Osteocyte (in vitro differentiated cells): ENCODE measurements around the gene ZNRF4. TPM values are rescaled to one million over a fixed set of nuclear protein-coding genes. Genes with fewer than 3 reads are reported as not detected.
"Not testable (repeated sequence)": the region's sequence is repeated elsewhere in the genome, so short reads cannot be mapped to it uniquely, and the experiment has no call there.

Source experiments
- DNase-seq: peaks from one replicate; pipeline ENCODE4 v3.0.0; 2021; ENCODE audit warnings: mixed read lengths; ENCODE audit not compliant: unreplicated experiment; ENCODE audit errors: extremely low spot score
- H3K27ac Mint-ChIP-seq: one replicate; pipeline ENCODE4 v1.8.0; 2021; ENCODE audit warnings: mild to moderate bottlenecking, mixed read lengths; ENCODE audit not compliant: unreplicated experiment
- H3K27me3 Mint-ChIP-seq: one replicate; pipeline ENCODE4 v1.8.0; 2021; ENCODE audit warnings: mixed read lengths; ENCODE audit not compliant: unreplicated experiment
- H3K36me3 Mint-ChIP-seq: one replicate; pipeline ENCODE4 v1.8.0; 2021; ENCODE audit warnings: mixed read lengths; ENCODE audit not compliant: unreplicated experiment
- H3K4me1 Mint-ChIP-seq: one replicate; pipeline ENCODE4 v1.8.0; 2021; ENCODE audit warnings: mixed read lengths; ENCODE audit not compliant: unreplicated experiment
- H3K4me3 Mint-ChIP-seq: one replicate; pipeline ENCODE4 v1.8.0; 2021; ENCODE audit warnings: mild to moderate bottlenecking, moderate library complexity, mixed read lengths; ENCODE audit not compliant: unreplicated experiment
- H3K9me3 Mint-ChIP-seq: one replicate; pipeline ENCODE4 v1.8.0; 2021; ENCODE audit warnings: mixed read lengths; ENCODE audit not compliant: unreplicated experiment
- total RNA-seq: library from RNA; stranded (reverse); gene quantifications from 2 replicates; pipeline ENCODE4 v1.2.1, GENCODE V29; 2021
- TF ChIP-seq, protein P1 (sequence below): fragments of 200-600 bp; sonication (generic); IDR thresholded peaks from 2 replicates; pipeline ENCODE4 v1.5.0; 2021; ENCODE audit warnings: antibody characterized with exemption, mild to moderate bottlenecking, moderate library complexity

Gene ZNRF4
- total RNA-seq, 1 donor from 2014 or later, result not detected

GRCh38 chr19:5479958-5480357, 24.7 kb downstream of the ZNRF4 start:
- TF ChIP-seq, protein P1, sequence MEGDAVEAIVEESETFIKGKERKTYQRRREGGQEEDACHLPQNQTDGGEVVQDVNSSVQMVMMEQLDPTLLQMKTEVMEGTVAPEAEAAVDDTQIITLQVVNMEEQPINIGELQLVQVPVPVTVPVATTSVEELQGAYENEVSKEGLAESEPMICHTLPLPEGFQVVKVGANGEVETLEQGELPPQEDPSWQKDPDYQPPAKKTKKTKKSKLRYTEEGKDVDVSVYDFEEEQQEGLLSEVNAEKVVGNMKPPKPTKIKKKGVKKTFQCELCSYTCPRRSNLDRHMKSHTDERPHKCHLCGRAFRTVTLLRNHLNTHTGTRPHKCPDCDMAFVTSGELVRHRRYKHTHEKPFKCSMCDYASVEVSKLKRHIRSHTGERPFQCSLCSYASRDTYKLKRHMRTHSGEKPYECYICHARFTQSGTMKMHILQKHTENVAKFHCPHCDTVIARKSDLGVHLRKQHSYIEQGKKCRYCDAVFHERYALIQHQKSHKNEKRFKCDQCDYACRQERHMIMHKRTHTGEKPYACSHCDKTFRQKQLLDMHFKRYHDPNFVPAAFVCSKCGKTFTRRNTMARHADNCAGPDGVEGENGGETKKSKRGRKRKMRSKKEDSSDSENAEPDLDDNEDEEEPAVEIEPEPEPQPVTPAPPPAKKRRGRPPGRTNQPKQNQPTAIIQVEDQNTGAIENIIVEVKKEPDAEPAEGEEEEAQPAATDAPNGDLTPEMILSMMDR, result no peak
- no peaks in the 10 kb centered on the region for H3K36me3 Mint-ChIP-seq
- H3K4me1 Mint-ChIP-seq, result peaks cover 8% of the 10 kb centered on the region
- no peak overlapping the region for H3K27ac Mint-ChIP-seq
- H3K9me3 Mint-ChIP-seq, result peaks cover 5% of the 10 kb centered on the region
- H3K4me3 Mint-ChIP-seq, result no peak overlapping the region
- no peak for DNase-seq
- peaks cover 37% of the 10 kb centered on the region for H3K27me3 Mint-ChIP-seq

DNA sequence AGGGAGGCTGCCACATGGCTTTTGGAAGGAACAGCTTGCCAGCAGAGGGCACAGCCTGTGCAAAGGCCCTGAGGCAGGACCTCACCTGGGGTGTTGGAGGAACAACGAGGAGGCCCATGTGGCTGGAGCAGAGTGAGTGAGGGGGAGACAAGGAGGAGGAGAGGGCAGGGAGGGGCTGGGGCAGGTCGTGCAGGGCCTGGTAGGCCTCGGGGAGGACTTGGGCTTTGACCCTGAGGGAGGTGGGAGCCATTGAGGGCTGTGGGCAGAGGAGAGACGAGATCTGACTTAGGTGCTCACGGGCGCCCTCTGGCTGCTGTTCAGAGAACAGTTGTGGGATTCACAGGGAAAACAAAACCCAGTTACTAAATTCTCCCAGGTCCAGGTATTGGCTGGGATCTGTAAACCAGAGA, 25.2 kb downstream of the ZNRF4 start:
- peaks cover 8% of the 10 kb centered on the region for H3K4me1 Mint-ChIP-seq
- no peaks in the 10 kb centered on the region for H3K36me3 Mint-ChIP-seq
- H3K9me3 Mint-ChIP-seq, result peaks cover 5% of the 10 kb centered on the region
- H3K4me3 Mint-ChIP-seq, result no peak overlapping the region
- H3K27me3 Mint-ChIP-seq, result peaks cover 42% of the 10 kb centered on the region
- TF ChIP-seq, protein P1, result peak; percentile 57
- no peak for DNase-seq
- no peak overlapping the region for H3K27ac Mint-ChIP-seq

- Mint-ChIP-seq H3K9me3 (peaks cover 5% of the 10 kb centered on the region), H3K27ac (no peak overlapping the region), H3K27me3 (peaks cover 45% of the 10 kb centered on the region), H3K36me3 (no peaks in the 10 kb centered on the region), H3K4me1 (peaks cover 8% of the 10 kb centered on the region), H3K4me3 (no peak overlapping the region)
- no peak for DNase-seq
- TF ChIP-seq, protein P1, result no peak
These were observed 26.7 kb downstream of the ZNRF4 start for GRCh38 chr19:5481957-5482356.

GRCh38 chr19:5484398-5485285, 29.4 kb downstream of the ZNRF4 start:
- Mint-ChIP-seq H3K27ac (no peak overlapping the region), H3K36me3 (no peaks in the 10 kb centered on the region), H3K9me3 (peaks cover 5% of the 10 kb centered on the region), H3K4me1 (peaks cover 6% of the 10 kb centered on the region), H3K4me3 (no peak overlapping the region), H3K27me3 (peaks cover 35% of the 10 kb centered on the region)
- no peak for DNase-seq
- TF ChIP-seq, protein P1, result no peak

- Mint-ChIP-seq H3K9me3 (peaks cover 5% of the 10 kb centered on the region), H3K27ac (no peak overlapping the region), H3K36me3 (no peaks in the 10 kb centered on the region), H3K4me1 (peaks cover 6% of the 10 kb centered on the region), H3K27me3 (peaks cover 41% of the 10 kb centered on the region), H3K4me3 (no peak overlapping the region)
- TF ChIP-seq, protein P1, result no peak
- no peak for DNase-seq
These were observed 30.0 kb downstream of the ZNRF4 start for GRCh38 chr19:5485286-5485636.

GRCh38 chr19:5485658-5486057, 30.4 kb downstream of the ZNRF4 start:
- not testable (repeated sequence) for DNase-seq, H3K4me1 Mint-ChIP-seq, H3K36me3 Mint-ChIP-seq, H3K4me3 Mint-ChIP-seq, H3K9me3 Mint-ChIP-seq, H3K27ac Mint-ChIP-seq
- peaks cover 44% of the 10 kb centered on the region for H3K27me3 Mint-ChIP-seq
